SK-N-SH treated with all-trans-retinoic acid at 6 μM for 48 hours (cell line): ENCODE data around the gene SDR9C7.

ENCODE experiments used
- ATAC-seq: fragments of 200-7000 bp; cut with Tn5 transposase; 3 replicates; pipeline ENCODE4 v1.9.1; 2020; ENCODE audit warnings: mild to moderate bottlenecking, moderate library complexity
- BACH2 ChIP-seq: fragments of 250-450 bp; sonication (Bioruptor Pico); IDR thresholded peaks from 2 replicates; pipeline ENCODE4 v1.9.0; 2021; ENCODE audit warnings: mild to moderate bottlenecking, borderline replicate concordance
- CREB5 ChIP-seq: fragments of 250-450 bp; sonication (Bioruptor Pico); IDR thresholded peaks from 2 replicates; pipeline ENCODE4 v1.5.1; 2020; ENCODE audit warnings: low read depth, mild to moderate bottlenecking, moderate library complexity
- CSDC2 ChIP-seq: fragments of 250-450 bp; sonication (Bioruptor Pico); IDR thresholded peaks from 2 replicates; pipeline ENCODE4 v1.5.0; 2020; ENCODE audit warnings: mild to moderate bottlenecking, moderate library complexity
- CSRNP3 ChIP-seq: fragments of 250-450 bp; sonication (Bioruptor Pico); IDR thresholded peaks from 2 replicates; pipeline ENCODE4 v1.5.1; 2021; ENCODE audit warnings: mild to moderate bottlenecking, moderate library complexity
- ESRRG ChIP-seq: fragments of 250-450 bp; sonication (Bioruptor Pico); IDR thresholded peaks from 2 replicates; pipeline ENCODE4 v1.6.1; 2021; ENCODE audit warnings: mild to moderate bottlenecking
- GLIS3 ChIP-seq: fragments of 250-450 bp; sonication (Bioruptor Pico); IDR thresholded peaks from 2 replicates; pipeline ENCODE4 v1.5.0; 2020; ENCODE audit warnings: mild to moderate bottlenecking, moderate library complexity
- ISL1 ChIP-seq: fragments of 250-450 bp; sonication (Bioruptor Pico); IDR thresholded peaks from 2 replicates; pipeline ENCODE4 v2.1.2; 2022; ENCODE audit warnings: mild to moderate bottlenecking, moderate library complexity
- PATZ1 ChIP-seq: fragments of 250-450 bp; sonication (Bioruptor Pico); IDR thresholded peaks from 2 replicates; pipeline ENCODE4 v1.8.0; 2020; ENCODE audit warnings: mild to moderate bottlenecking, moderate library complexity, borderline replicate concordance
- POU6F1 ChIP-seq: fragments of 250-450 bp; sonication (Bioruptor Pico); IDR thresholded peaks from 2 replicates; pipeline ENCODE4 v1.8.0; 2021; ENCODE audit warnings: low read depth, mild to moderate bottlenecking, moderate library complexity, borderline replicate concordance
- PPARA ChIP-seq: fragments of 250-450 bp; sonication (Bioruptor Pico); IDR thresholded peaks from 2 replicates; pipeline ENCODE4 v1.5.0; 2020; ENCODE audit warnings: mild to moderate bottlenecking, borderline replicate concordance
- RARB ChIP-seq: fragments of 250-450 bp; sonication (Bioruptor Pico); IDR thresholded peaks from 2 replicates; pipeline ENCODE4 v1.8.0; 2021; ENCODE audit warnings: mild to moderate bottlenecking, moderate library complexity
- SNAI2 ChIP-seq: fragments of 250-450 bp; sonication (Bioruptor Pico); IDR thresholded peaks from 2 replicates; pipeline ENCODE4 v1.5.0; 2020; ENCODE audit warnings: mild to moderate bottlenecking, moderate library complexity
- TCF4 ChIP-seq: fragments of 250-450 bp; sonication (Bioruptor Pico); IDR thresholded peaks from 2 replicates; pipeline ENCODE4 v1.8.0; 2021; ENCODE audit warnings: mild to moderate bottlenecking, moderate library complexity, borderline replicate concordance
- TOX ChIP-seq: fragments of 250-450 bp; sonication (Bioruptor Pico); IDR thresholded peaks from 2 replicates; pipeline ENCODE4 v1.8.0; 2021; ENCODE audit warnings: mild to moderate bottlenecking, moderate library complexity, borderline replicate concordance
- TSHZ2 ChIP-seq: fragments of 250-450 bp; sonication (Bioruptor Pico); IDR thresholded peaks from 2 replicates; pipeline ENCODE4 v1.5.0; 2020; ENCODE audit warnings: mild to moderate bottlenecking, moderate library complexity
- ZC3H10 ChIP-seq: fragments of 250-450 bp; sonication (Bioruptor Pico); IDR thresholded peaks from 2 replicates; pipeline ENCODE4 v1.5.1; 2021; ENCODE audit warnings: mild to moderate bottlenecking, moderate library complexity
- ZFP3 ChIP-seq: fragments of 250-450 bp; sonication (Bioruptor Pico); IDR thresholded peaks from 2 replicates; pipeline ENCODE4 v1.5.0; 2020; ENCODE audit warnings: mild to moderate bottlenecking, moderate library complexity
- ZFP30 ChIP-seq: fragments of 450-650 bp; formaldehyde crosslinking; IDR thresholded peaks from 2 replicates; pipeline ENCODE4 v1.5.0; 2022; ENCODE audit warnings: mild to moderate bottlenecking, moderate library complexity
- ZNF565 ChIP-seq: fragments of 450-650 bp; formaldehyde crosslinking; conservative IDR thresholded peaks from 2 replicates; pipeline ENCODE4 v1.5.0; 2020; ENCODE audit warnings: low read depth, mild to moderate bottlenecking, moderate library complexity
- ZNF70 ChIP-seq: fragments of 450-650 bp; formaldehyde crosslinking; IDR thresholded peaks from 2 replicates; pipeline ENCODE4 v1.5.0; 2020; ENCODE audit warnings: mild to moderate bottlenecking, moderate library complexity
- ZNF8 ChIP-seq: fragments of 450-650 bp; formaldehyde crosslinking; IDR thresholded peaks from 2 replicates; pipeline ENCODE4 v1.5.0; 2020; ENCODE audit warnings: mild to moderate bottlenecking, moderate library complexity

Gene SDR9C7

GRCh38 chr12:56941299-56942017 lies 7.2 kb upstream of the SDR9C7 start:
- ATAC-seq, result peak; percentile 91
- TF ChIP-seq PATZ1 (CRISPR knock-in tag), result no peak
- no peak for TF ChIP-seq GLIS3 (CRISPR knock-in tag)
- no peak for TF ChIP-seq ZC3H10 (CRISPR knock-in tag)
- no peak for TF ChIP-seq ZNF70 (CRISPR knock-in tag)
- TF ChIP-seq TCF4, result no peak
- no peak for TF ChIP-seq ZFP30 (CRISPR knock-in tag)
- no peak for TF ChIP-seq CREB5 (CRISPR knock-in tag)
- TF ChIP-seq TSHZ2, result no peak
- TF ChIP-seq ZNF8 (CRISPR knock-in tag), result no peak
- TF ChIP-seq ZNF565 (CRISPR knock-in tag), result no peak
- no peak for TF ChIP-seq SNAI2 (CRISPR knock-in tag)
- TF ChIP-seq POU6F1 (CRISPR knock-in tag), result no peak
- TF ChIP-seq CSDC2 (CRISPR knock-in tag), result no peak
- no peak for TF ChIP-seq RARB
- no peak for TF ChIP-seq CSRNP3
- TF ChIP-seq ESRRG (CRISPR knock-in tag), result no peak
- TF ChIP-seq TOX (CRISPR knock-in tag), result no peak
- TF ChIP-seq ZFP3 (CRISPR knock-in tag), result no peak
- no peak for TF ChIP-seq ISL1 (CRISPR knock-in tag)
- TF ChIP-seq BACH2 (CRISPR knock-in tag), result no peak

GRCh38 chr12:56940942-56941298 lies 6.7 kb upstream of the SDR9C7 start:
- ATAC-seq, result peak; percentile 58

- TF ChIP-seq POU6F1 (CRISPR knock-in tag) (no peak), ISL1 (CRISPR knock-in tag) (no peak), ZNF70 (CRISPR knock-in tag) (no peak), ZFP30 (CRISPR knock-in tag) (no peak), PATZ1 (CRISPR knock-in tag) (no peak), SNAI2 (CRISPR knock-in tag) (no peak), PPARA (CRISPR knock-in tag) (no peak), ZC3H10 (CRISPR knock-in tag) (no peak)
Observed at GRCh38 chr12:56935752-56936151, 1.5 kb upstream of the SDR9C7 start.

More at GRCh38 chr12:56935752-56936151, 1.5 kb upstream of the SDR9C7 start:
- ATAC-seq, result no peak
